HCT116 (cell line): ENCODE data around the gene LRRIQ1. TPM values are rescaled to one million over a fixed set of nuclear protein-coding genes. Genes with fewer than 3 reads are reported as not detected.

ENCODE experiments used
- ATAC-seq: fragments of 200-7000 bp; cut with Tn5 transposase; 2 replicates; pipeline ENCODE4 v1.9.1; 2020; ENCODE audit warnings: mild to moderate bottlenecking, moderate library complexity
- BruUV-seq: library from RNA; stranded (reverse); fragments of 400-500 nt; replicated peaks from 2 replicates; lab custom pipeline; 2021; lab: Mats Ljungman, UMichigan
- CTCF ChIA-PET: fragments of 300-600 bp; sonication (Branson Sonifier 250); formaldehyde crosslinking; loops from one replicate; lab custom pipeline; 2021; ENCODE audit warnings: antibody characterized with exemption; lab: Charles Lee
- POLR2A ChIA-PET: fragments of 300-600, 350-600 bp; sonication (Branson Sonifier 250); formaldehyde crosslinking; loops from one replicate; lab custom pipeline; 2021; ENCODE audit warnings: antibody characterized with exemption; lab: Charles Lee
- RAD21 ChIA-PET, 2 experiments: fragments of 300-600 bp; sonication (Branson Sonifier 250); formaldehyde crosslinking; loops; one replicate each; lab custom pipeline; 2023; ENCODE audit warnings: low total read pairs in 2 of 2; ENCODE audit not compliant: uncharacterized antibody in 2 of 2, unreplicated experiment in 2 of 2, low non-redundant PET in 1 of 2; lab: Charles Lee
- DNase-seq: peaks from one replicate; pipeline ENCODE4 v3.0.0-alpha.2; 2010; ENCODE audit warnings: low read depth, low spot score
- H2AFZ ChIP-seq: fragments of 200-600 bp; shearing (Covaris generic), sonication (generic); 2 replicates; pipeline ENCODE4 v1.6.1; 2017; ENCODE audit warnings: low read depth, mixed run types, mixed read lengths, antibody characterized with exemption, low read length; ENCODE audit not compliant: poor library complexity, severe bottlenecking
- H3K27ac ChIP-seq: 2 replicates; pipeline ENCODE4 v1.5.1; 2012; ENCODE audit warnings: low read depth, low read length
- H3K27me3 ChIP-seq: fragments of 200-600 bp; sonication (generic); 2 replicates; pipeline ENCODE4 v1.6.1; 2016; ENCODE audit warnings: mixed run types, low read length, mixed read lengths; ENCODE audit not compliant: insufficient read depth
- H3K36me3 ChIP-seq, 2 experiments: fragments of 200-500 bp in 1 of 2; fragments of 200-600 bp in 1 of 2; sonication (Bioruptor generic) in 1 of 2; sonication (generic) in 1 of 2; 2 replicates each; pipeline versions ENCODE4 v1.5.1 to v1.6.1; 2014 to 2016; ENCODE audit warnings: low read length in 2 of 2, inconsistent platforms in 1 of 2, mixed read lengths in 1 of 2, mixed run types in 1 of 2; ENCODE audit not compliant: insufficient read depth in 2 of 2, control insufficient read depth in 1 of 2
- H3K4me1 ChIP-seq, 2 experiments: fragments of 200-600 bp in 1 of 2; sonication (generic) in 1 of 2; 2 replicates each; pipeline versions ENCODE4 v1.5.1 to v1.6.1; 2012 to 2017; ENCODE audit warnings: low read length in 2 of 2, inconsistent platforms in 1 of 2, mild to moderate bottlenecking in 1 of 2, mixed read lengths in 1 of 2, mixed run types in 1 of 2, moderate library complexity in 1 of 2; ENCODE audit not compliant: insufficient read depth in 2 of 2, control insufficient read depth in 1 of 2
- H3K4me2 ChIP-seq: fragments of 200-600 bp; sonication (generic); 2 replicates; pipeline ENCODE4 v1.6.1; 2017; ENCODE audit warnings: mixed run types, low read length, mixed read lengths
- H3K4me3 ChIP-seq, 2 experiments: fragments of 200-600 bp in 1 of 2; sonication (generic) in 1 of 2; replicated peaks in 1 of 2; 2 replicates each; pipeline ENCODE4 v1.5.1; 2011 to 2016; ENCODE audit warnings: low read length in 2 of 2, control low read depth in 1 of 2, low read depth in 1 of 2, mild to moderate bottlenecking in 1 of 2, mixed read lengths in 1 of 2, mixed run types in 1 of 2
- H3K79me2 ChIP-seq: fragments of 200-600 bp; sonication (generic); 2 replicates; pipeline ENCODE4 v1.6.1; 2017; ENCODE audit warnings: mild to moderate bottlenecking, mixed run types, low read length, moderate library complexity, mixed read lengths; ENCODE audit not compliant: insufficient read depth
- H3K9ac ChIP-seq: fragments of 200-600 bp; sonication (generic); 2 replicates; pipeline ENCODE4 v1.6.1; 2016; ENCODE audit warnings: low read length, mixed read lengths
- H3K9me2 ChIP-seq: fragments of 200-600 bp; sonication (generic), shearing (Covaris generic); 2 replicates; pipeline ENCODE4 v1.6.1; 2017; ENCODE audit warnings: mixed run types, mild to moderate bottlenecking, moderate library complexity; ENCODE audit not compliant: insufficient read depth
- H3K9me3 ChIP-seq, 2 experiments: fragments of 200-500 bp in 1 of 2; fragments of 200-600 bp in 1 of 2; sonication (Bioruptor generic) in 1 of 2; sonication (generic) in 1 of 2; 2 replicates each; pipeline ENCODE4 v1.6.1; 2014 to 2017; ENCODE audit warnings: low read length in 2 of 2, mixed read lengths in 2 of 2, inconsistent platforms in 1 of 2, low read depth in 1 of 2, mild to moderate bottlenecking in 1 of 2, mixed run types in 1 of 2, moderate library complexity in 1 of 2; ENCODE audit not compliant: control insufficient read depth in 1 of 2, insufficient read depth in 1 of 2
- H4K20me1 ChIP-seq: fragments of 200-600 bp; sonication (generic), shearing (Covaris generic); 2 replicates; pipeline ENCODE4 v1.6.1; 2017; ENCODE audit warnings: mixed run types, mild to moderate bottlenecking, moderate library complexity; ENCODE audit not compliant: insufficient read depth
- ELF1 ChIP-seq: IDR thresholded peaks from 2 replicates; pipeline ENCODE4 v1.6.1; 2012; ENCODE audit warnings: low read depth, borderline replicate concordance
- EZH2 ChIP-seq: fragments of 200-600 bp; sonication (generic); IDR thresholded peaks from 2 replicates; pipeline ENCODE4 v1.6.1; 2017; ENCODE audit warnings: antibody characterized with exemption, mixed run types
- EZH2phosphoT487 ChIP-seq: fragments of 200-600 bp; IDR thresholded peaks from 2 replicates; pipeline ENCODE4 v1.6.1; 2018; ENCODE audit warnings: antibody characterized with exemption, borderline replicate concordance
- YY1 ChIP-seq: IDR thresholded peaks from 2 replicates; pipeline ENCODE4 v1.6.1; 2011; ENCODE audit warnings: low read length, low read depth, moderate library complexity, mild to moderate bottlenecking; ENCODE audit not compliant: insufficient replicate concordance; ENCODE audit errors: extremely low read depth
- intact Hi-C: fragments of 100-400 bp; cut with micrococcal nuclease; formaldehyde crosslinking; loops from 2 replicates; pipeline ENCODE4 v1.10.0; 2022
- total RNA-seq: library from RNA; stranded (reverse); gene quantifications from one replicate; pipeline ENCODE4 v1.2.1, GENCODE V29; 2021; ENCODE audit not compliant: unreplicated experiment
- TF ChIP-seq, protein P1 (sequence below): IDR thresholded peaks from 2 replicates; pipeline ENCODE4 v1.6.1; 2011; ENCODE audit warnings: mild to moderate bottlenecking, low read length, moderate library complexity; ENCODE audit not compliant: insufficient replicate concordance; ENCODE audit errors: extremely low read depth

LRRIQ1 gene
- total RNA-seq, 1 experiment from 2014 or later = 0.89 TPM

DNA sequence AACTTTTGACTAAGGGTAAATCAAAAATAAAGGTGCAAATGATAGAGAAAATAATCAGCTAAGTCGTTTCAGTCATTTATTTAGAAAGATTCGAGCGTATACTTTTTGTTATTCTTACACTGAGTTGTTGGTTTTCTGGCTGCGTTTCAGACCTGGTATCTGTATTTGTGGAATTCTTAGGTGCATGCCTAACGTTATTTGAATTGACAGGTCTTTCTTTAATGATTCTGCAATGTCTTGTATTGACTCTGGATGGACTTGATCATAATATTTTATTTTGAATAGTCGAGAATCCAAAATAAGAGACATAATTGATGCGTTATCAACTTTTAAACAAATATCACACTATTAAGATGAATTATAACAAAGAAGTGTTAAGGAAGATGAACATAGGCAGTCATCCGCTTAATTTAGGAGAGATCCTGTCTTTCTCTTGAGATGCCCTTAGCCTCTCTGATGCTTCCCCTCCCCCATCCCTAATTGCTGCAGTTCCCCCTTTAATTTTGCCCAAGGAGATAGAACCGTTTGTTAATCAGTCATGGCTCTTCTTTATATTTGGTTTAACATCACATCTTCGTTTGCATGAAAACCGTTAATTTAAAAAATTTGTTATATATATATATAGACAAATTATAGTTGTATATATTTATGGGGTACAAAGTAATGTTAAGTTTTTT is 245.6 kb downstream of the LRRIQ1 start:
- H3K79me2 ChIP-seq = no peaks in the 10 kb centered on the region
- CTCF ChIA-PET = no interaction called here
- H3K27ac ChIP-seq = no peak overlapping the region
- H3K4me3 ChIP-seq = no peak overlapping the region
- TF ChIP-seq YY1 = no peak
- TF ChIP-seq ELF1 = no peak
- TF ChIP-seq EZH2 = no peak
- TF ChIP-seq, all 23 proteins: peak for 0
- ATAC-seq (no peak), DNase-seq (no peak)
- intact Hi-C loops = no loop called here
- no peaks in the 10 kb centered on the region for H3K9me3 ChIP-seq
- RAD21 ChIA-PET = no interaction called here
- POLR2A ChIA-PET = no interaction called here
- H3K9ac ChIP-seq = no peak overlapping the region
- no peaks in the 10 kb centered on the region for H3K9me2 ChIP-seq
- BruUV-seq = no TSS peak
- no peak overlapping the region for H2AFZ ChIP-seq
- no peaks in the 10 kb centered on the region for H3K4me1 ChIP-seq
- no peaks in the 10 kb centered on the region for H4K20me1 ChIP-seq
- no peak overlapping the region for H3K4me2 ChIP-seq
- H3K27me3 ChIP-seq = no peaks in the 10 kb centered on the region
- no peaks in the 10 kb centered on the region for H3K36me3 ChIP-seq

DNA sequence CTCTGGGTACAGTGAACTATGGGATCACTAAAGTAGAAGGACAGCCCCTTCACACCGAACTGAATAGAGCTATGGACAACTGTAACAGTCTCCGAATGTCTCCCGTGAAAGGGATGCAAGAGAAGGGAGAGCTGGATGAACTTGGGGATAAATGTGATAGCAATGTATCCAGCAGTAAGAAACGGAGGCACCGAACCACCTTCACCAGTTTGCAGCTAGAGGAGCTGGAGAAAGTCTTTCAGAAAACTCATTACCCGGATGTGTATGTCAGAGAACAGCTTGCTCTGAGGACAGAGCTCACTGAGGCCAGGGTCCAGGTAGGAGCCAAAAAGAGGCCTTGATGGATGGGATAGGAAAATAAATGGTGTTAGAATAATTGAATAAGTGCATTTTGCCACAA is 247.4 kb downstream of the LRRIQ1 start:
- Histone ChIP-seq H2AFZ (no peak overlapping the region), H3K27ac (no peak overlapping the region), H4K20me1 (no peaks in the 10 kb centered on the region), H3K79me2 (no peaks in the 10 kb centered on the region), H3K9ac (no peak overlapping the region), H3K4me1 (no peaks in the 10 kb centered on the region), H3K4me2 (no peak overlapping the region), H3K4me3 (no peak overlapping the region), H3K27me3 (no peaks in the 10 kb centered on the region), H3K9me3 (no peaks in the 10 kb centered on the region), H3K9me2 (no peaks in the 10 kb centered on the region)
- no TSS peak for BruUV-seq
- ChIA-PET POLR2A (no interaction called here), RAD21 (no interaction called here), CTCF (no interaction called here)
- DNase-seq = no peak
- no peak for TF ChIP-seq EZH2phosphoT487
- TF ChIP-seq, protein P1, sequence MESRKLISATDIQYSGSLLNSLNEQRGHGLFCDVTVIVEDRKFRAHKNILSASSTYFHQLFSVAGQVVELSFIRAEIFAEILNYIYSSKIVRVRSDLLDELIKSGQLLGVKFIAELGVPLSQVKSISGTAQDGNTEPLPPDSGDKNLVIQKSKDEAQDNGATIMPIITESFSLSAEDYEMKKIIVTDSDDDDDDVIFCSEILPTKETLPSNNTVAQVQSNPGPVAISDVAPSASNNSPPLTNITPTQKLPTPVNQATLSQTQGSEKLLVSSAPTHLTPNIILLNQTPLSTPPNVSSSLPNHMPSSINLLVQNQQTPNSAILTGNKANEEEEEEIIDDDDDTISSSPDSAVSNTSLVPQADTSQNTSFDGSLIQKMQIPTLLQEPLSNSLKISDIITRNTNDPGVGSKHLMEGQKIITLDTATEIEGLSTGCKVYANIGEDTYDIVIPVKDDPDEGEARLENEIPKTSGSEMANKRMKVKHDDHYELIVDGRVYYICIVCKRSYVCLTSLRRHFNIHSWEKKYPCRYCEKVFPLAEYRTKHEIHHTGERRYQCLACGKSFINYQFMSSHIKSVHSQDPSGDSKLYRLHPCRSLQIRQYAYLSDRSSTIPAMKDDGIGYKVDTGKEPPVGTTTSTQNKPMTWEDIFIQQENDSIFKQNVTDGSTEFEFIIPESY = no peak
- TF ChIP-seq, all 23 proteins: peak for 0
- ATAC-seq = no peak
- H3K36me3 ChIP-seq = no peaks in the 10 kb centered on the region
- intact Hi-C loops = no loop called here

Other genes starting within 250 kb of the LRRIQ1 start
- 0.07 TPM for gene SLC6A15, start 123.6 kb upstream of the LRRIQ1 start, total RNA-seq
- 0.32 TPM for gene TSPAN19, start 74 bp upstream of the LRRIQ1 start, total RNA-seq
- not detected for gene ALX1, start 243.9 kb downstream of the LRRIQ1 start, total RNA-seq